ENCODE measurements around the gene MOCS3.

DNA sequence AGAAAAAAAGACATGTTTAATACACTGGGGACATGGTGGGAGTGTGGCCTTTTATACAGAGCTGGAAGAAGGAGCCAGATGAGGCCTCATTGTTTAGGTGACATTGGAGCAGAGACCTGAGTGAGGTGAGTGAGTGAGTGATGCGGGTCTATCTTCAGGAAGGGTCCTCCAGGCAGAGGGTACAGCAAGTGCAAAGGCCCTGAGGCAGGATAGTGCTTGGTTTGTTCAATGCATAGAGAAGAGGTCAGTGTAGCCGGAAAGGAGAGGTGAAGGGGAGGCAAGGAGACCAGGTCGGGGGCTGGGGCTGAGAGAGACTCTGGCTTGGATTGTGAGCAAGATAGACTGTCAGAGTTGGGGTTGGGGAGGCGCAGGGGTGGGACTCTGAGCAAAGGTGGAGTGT lies 40.7 kb downstream of the MOCS3 start:
- TF ChIP-seq POLR2A (IDR thresholded peaks at IDR 0.05) (no peak), EP300 (IDR thresholded peaks at IDR 0.05) (no peak)
- TF ChIP-seq, protein P1, sequence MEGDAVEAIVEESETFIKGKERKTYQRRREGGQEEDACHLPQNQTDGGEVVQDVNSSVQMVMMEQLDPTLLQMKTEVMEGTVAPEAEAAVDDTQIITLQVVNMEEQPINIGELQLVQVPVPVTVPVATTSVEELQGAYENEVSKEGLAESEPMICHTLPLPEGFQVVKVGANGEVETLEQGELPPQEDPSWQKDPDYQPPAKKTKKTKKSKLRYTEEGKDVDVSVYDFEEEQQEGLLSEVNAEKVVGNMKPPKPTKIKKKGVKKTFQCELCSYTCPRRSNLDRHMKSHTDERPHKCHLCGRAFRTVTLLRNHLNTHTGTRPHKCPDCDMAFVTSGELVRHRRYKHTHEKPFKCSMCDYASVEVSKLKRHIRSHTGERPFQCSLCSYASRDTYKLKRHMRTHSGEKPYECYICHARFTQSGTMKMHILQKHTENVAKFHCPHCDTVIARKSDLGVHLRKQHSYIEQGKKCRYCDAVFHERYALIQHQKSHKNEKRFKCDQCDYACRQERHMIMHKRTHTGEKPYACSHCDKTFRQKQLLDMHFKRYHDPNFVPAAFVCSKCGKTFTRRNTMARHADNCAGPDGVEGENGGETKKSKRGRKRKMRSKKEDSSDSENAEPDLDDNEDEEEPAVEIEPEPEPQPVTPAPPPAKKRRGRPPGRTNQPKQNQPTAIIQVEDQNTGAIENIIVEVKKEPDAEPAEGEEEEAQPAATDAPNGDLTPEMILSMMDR (IDR thresholded peaks at IDR 0.05): no peak
